DND-41 (cell line): Measurements from ENCODE around the gene PDCD5.

Experiments
- EZH2 ChIP-seq: IDR thresholded peaks from 3 replicates; pipeline ENCODE4 v1.6.1; 2012; ENCODE audit warnings: borderline replicate concordance, low read depth, mild to moderate bottlenecking, moderate library complexity, low read length, inconsistent platforms; ENCODE audit not compliant: severe bottlenecking
- TF ChIP-seq, protein P1 (sequence below): IDR thresholded peaks from 2 replicates; pipeline ENCODE4 v1.5.1; 2012; ENCODE audit warnings: borderline replicate concordance, low read length, moderate library complexity, mild to moderate bottlenecking; ENCODE audit not compliant: poor library complexity, severe bottlenecking; ENCODE audit errors: extremely low read depth

GRCh38 chr19:32624410-32624809 lies 43.4 kb downstream of the PDCD5 start:
- TF ChIP-seq, protein P1, sequence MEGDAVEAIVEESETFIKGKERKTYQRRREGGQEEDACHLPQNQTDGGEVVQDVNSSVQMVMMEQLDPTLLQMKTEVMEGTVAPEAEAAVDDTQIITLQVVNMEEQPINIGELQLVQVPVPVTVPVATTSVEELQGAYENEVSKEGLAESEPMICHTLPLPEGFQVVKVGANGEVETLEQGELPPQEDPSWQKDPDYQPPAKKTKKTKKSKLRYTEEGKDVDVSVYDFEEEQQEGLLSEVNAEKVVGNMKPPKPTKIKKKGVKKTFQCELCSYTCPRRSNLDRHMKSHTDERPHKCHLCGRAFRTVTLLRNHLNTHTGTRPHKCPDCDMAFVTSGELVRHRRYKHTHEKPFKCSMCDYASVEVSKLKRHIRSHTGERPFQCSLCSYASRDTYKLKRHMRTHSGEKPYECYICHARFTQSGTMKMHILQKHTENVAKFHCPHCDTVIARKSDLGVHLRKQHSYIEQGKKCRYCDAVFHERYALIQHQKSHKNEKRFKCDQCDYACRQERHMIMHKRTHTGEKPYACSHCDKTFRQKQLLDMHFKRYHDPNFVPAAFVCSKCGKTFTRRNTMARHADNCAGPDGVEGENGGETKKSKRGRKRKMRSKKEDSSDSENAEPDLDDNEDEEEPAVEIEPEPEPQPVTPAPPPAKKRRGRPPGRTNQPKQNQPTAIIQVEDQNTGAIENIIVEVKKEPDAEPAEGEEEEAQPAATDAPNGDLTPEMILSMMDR: no peak
- TF ChIP-seq EZH2: no peak
